RWPE1 (cell line): ENCODE measurements around the gene SLC25A33.
"Not testable (repeated sequence)": the region's sequence is repeated elsewhere in the genome, so short reads cannot be mapped to it uniquely, and the experiment has no call there.

Source experiments
- CTCF ChIA-PET: fragments of 350-600 bp; sonication (Branson Sonifier 250); formaldehyde crosslinking; extraction: SDS; loops from one replicate; lab custom pipeline; 2021; lab: Yijun Ruan, JAX
- POLR2A ChIA-PET: fragments of 400-600 bp; formaldehyde crosslinking; extraction: SDS; loops from one replicate; lab custom pipeline; 2020; ENCODE audit warnings: antibody characterized with exemption; ENCODE audit not compliant: low non-redundant PET; lab: Yijun Ruan, JAX
- DNase-seq: peaks from one replicate; pipeline ENCODE4 v3.0.0; 2012; ENCODE audit warnings: low spot score
- H3K27ac ChIP-seq: fragments of 450-650 bp; 2 replicates; pipeline ENCODE4 v1.5.1; 2017
- TF ChIP-seq, protein P1 (sequence below): fragments of 450-650 bp; conservative IDR thresholded peaks from 2 replicates; pipeline ENCODE4 v1.5.1; 2017; ENCODE audit warnings: low read depth, mild to moderate bottlenecking

Gene SLC25A33

DNA sequence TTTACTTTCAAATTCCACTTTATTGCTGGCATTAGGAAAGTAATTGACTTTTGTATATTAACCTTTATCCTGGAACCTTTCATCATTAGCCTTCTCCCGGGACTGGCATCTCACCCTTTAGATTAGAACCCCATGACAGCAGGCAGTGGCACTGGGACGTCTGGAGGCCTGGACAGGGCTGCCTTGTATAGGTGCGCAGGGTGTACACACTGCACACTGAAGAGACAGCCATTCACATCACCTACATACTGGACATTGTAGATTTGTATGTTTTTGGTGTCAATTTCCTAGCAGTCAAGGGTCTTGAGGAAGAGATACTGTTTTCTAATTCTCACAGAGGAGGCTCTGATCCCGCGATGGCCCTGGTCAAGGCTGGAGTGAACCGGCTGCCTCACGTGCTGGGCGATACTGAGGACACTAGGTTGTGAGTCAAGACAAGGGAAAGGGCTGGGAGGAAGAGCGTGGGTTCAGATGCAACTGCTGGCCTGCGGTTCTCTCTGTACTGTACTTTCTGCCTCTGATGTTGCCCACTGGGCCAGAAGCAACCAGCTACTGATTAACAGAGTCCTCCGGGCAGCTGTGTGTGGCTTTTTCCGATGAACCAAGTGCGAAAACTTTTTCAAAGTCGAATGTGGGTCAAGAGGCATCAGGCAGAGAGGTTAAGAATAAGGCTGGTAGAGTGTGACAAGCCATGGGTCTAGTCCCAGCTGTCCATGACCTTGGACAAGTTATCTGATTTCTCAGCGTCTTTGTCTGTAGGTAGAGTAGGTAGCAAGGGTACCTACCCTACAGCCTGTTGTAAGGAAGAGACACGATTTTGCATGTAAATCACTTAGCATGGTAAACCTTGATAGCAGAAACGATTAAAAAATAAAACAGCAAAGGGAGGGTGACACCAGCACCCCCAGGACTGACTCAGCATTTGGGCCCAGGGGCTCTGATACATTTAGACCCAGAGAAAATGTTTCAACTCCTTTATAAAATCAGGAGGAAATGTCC is 38.2 kb upstream of the SLC25A33 start:
- CTCF ChIA-PET = interaction anchor here (0.6 to 1.2 kb wide), 4 partner anchors 10 to 195 kb away, joined by 3 to 5 read pairs (median 3); no protein-coding TSS in a partner anchor

DNA sequence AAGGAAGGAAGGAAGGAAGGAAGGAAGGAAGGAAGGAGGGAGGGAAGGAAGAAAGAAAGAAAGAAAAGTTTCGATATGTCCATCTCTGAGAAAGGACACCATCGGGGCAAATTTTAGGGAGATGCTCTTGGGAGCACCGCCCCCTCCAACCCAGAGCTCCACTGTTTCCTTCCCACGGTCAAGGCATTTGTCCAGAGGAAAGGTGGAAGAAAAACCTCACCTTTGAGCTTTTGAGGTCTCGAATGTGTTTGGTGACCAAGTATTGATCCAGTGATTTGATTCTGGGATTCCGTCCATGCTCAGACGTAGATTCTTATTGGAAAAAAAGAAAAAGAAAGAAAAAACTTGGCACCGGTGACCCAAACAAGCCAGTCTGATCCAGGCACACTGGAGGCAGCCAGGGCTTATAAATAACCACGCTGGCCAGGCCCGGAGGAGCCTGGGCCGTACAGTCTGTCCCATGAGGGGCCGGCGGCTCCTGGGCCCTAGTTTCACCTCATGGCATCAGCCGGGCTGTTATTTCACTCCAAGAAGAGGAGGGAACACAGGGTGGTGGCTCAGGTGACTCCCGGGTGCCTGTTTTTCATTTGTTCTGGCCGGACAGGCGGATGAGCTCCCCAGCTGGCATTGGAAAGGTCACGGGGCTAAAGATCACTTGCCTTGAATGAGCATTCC is 36.1 kb upstream of the SLC25A33 start:
- H3K27ac ChIP-seq = no peak overlapping the region
- ChIA-PET POLR2A (no interaction called here), CTCF (no interaction called here)
- TF ChIP-seq, protein P1, sequence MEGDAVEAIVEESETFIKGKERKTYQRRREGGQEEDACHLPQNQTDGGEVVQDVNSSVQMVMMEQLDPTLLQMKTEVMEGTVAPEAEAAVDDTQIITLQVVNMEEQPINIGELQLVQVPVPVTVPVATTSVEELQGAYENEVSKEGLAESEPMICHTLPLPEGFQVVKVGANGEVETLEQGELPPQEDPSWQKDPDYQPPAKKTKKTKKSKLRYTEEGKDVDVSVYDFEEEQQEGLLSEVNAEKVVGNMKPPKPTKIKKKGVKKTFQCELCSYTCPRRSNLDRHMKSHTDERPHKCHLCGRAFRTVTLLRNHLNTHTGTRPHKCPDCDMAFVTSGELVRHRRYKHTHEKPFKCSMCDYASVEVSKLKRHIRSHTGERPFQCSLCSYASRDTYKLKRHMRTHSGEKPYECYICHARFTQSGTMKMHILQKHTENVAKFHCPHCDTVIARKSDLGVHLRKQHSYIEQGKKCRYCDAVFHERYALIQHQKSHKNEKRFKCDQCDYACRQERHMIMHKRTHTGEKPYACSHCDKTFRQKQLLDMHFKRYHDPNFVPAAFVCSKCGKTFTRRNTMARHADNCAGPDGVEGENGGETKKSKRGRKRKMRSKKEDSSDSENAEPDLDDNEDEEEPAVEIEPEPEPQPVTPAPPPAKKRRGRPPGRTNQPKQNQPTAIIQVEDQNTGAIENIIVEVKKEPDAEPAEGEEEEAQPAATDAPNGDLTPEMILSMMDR = no peak
- DNase-seq = no peak

More for the DNA sequence above, 38.2 kb upstream of the SLC25A33 start:
- no peak overlapping the region for H3K27ac ChIP-seq
- TF ChIP-seq, protein P1 = no peak
- DNase-seq = no peak
- POLR2A ChIA-PET = no interaction called here

DNA sequence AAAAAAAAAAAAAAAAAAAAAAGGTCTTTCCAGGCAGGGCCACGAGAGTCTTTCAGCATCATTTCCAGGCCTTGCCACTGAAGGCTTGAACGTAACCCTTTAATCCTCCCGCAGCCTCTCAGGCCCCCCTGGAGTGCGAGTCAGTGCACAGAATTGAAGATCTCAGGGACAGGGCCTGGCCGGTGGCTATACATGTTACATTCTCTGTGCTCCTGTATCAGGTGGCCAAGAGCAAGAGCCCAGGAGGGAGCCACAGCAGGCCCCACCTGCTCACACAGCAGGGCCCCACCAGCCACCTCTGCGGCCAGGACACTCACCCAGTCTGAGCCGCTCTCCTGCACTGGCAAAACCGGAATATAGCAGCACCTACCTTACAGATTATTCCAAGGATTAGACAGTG is 34.1 kb upstream of the SLC25A33 start:
- no peak for DNase-seq
- CTCF ChIA-PET = interaction anchor here (0.6 kb wide), 1 partner anchor 324 kb away, joined by 5 read pairs; no protein-coding TSS in a partner anchor
- POLR2A ChIA-PET = no interaction called here
- TF ChIP-seq, protein P1 = no peak
- no peak overlapping the region for H3K27ac ChIP-seq

DNA sequence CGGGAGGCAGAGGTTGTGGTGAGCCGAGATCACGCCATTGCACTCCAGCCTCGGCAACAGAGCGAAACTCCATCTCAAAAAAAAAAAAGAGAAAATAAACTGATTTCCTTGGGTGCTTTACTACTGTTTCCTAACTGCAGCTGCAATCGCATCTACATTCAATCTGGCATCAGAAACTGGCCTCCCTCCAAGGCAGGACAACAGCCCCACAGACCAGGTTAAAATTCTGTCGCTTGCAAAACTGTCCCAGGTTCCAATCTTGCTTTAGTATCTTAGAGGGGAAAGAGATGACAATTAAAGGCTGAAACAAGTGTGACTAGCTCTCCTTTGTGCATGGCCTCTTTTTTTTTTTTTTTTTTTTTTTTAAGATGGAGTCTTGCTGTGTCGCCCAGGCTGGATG is 32.4 kb upstream of the SLC25A33 start:
- TF ChIP-seq, protein P1 = no peak
- no peak for DNase-seq
- POLR2A ChIA-PET = no interaction called here
- CTCF ChIA-PET = interaction anchor here (0.5 to 1.0 kb wide), 3 partner anchors 11 to 214 kb away, joined by 3 to 4 read pairs (median 4); no protein-coding TSS in a partner anchor
- H3K27ac ChIP-seq = no peak overlapping the region

DNA sequence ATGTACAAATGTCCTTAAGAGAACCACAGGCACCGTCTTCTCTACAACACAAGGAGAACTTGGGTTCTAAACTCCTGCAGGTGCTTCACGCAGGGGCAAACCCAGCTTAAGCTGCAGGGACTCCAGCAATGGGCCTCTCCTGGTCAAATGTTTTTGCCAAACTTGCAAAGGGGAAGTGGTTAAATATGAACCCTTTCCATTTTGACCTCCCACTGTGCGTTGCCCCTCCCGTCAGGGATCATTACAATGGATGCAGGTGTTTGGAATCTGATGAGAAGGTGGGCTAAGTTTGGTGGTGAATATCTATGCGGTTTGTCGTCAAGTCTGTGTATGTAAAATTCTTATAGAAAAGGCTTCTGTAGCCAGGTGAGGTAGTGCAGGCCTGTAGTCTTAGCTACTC is 29.1 kb upstream of the SLC25A33 start:
- no peak for DNase-seq
- TF ChIP-seq, protein P1 = no peak
- no peak overlapping the region for H3K27ac ChIP-seq
- ChIA-PET CTCF (no interaction called here), POLR2A (interaction anchor here (0.7 kb wide), 1 partner anchor 166 kb away, joined by 3 read pairs; no protein-coding TSS in a partner anchor)

DNA sequence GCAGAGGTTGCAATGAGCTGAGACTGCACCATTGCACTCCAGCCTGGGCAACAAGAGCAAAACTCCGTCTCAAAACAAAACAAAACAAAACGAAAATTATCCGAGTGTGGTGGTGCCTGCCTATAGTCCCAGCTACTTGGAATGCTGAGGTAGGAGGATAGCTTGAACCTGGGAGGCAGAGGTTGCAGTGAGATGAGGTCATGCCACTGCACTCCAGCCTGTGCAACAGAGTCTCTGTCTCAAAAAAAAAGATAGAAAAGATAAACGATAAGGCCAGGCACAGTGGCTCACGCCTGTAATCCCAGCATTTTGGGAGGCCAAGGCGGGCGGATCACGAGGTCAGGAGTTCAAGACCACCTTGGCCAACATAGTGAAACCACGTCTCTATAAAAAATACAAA is 23.7 kb upstream of the SLC25A33 start:
- POLR2A ChIA-PET, DNase-seq, CTCF ChIA-PET, H3K27ac ChIP-seq: not testable (repeated sequence)
